BLaER1 (cell line): Measurements from ENCODE around the gene EIF4E2.
A peak's percentile ranks its signal among the peaks of the same experiment; 100 is the strongest.

Experiments
- H3K27ac ChIP-seq: shearing (Covaris generic); formaldehyde crosslinking; 2 replicates; pipeline ENCODE4 v1.8.1; 2022
- H3K27me3 ChIP-seq: shearing (Covaris generic); formaldehyde crosslinking; 2 replicates; pipeline ENCODE4 v1.8.1; 2022
- H3K36me3 ChIP-seq: shearing (Covaris generic); formaldehyde crosslinking; 2 replicates; pipeline ENCODE4 v1.8.1; 2022
- H3K4me1 ChIP-seq: shearing (Covaris generic); formaldehyde crosslinking; 2 replicates; pipeline ENCODE4 v1.8.1; 2022
- H3K4me2 ChIP-seq: shearing (Covaris generic); formaldehyde crosslinking; 2 replicates; pipeline ENCODE4 v1.8.1; 2022
- H3K4me3 ChIP-seq: shearing (Covaris generic); formaldehyde crosslinking; 2 replicates; pipeline ENCODE4 v1.8.1; 2022
- H3K9ac ChIP-seq: shearing (Covaris generic); formaldehyde crosslinking; 2 replicates; pipeline ENCODE4 v1.8.1; 2022
- H3K9me3 ChIP-seq: shearing (Covaris generic); formaldehyde crosslinking; 2 replicates; pipeline ENCODE4 v1.8.1; 2022
- H4K20me1 ChIP-seq: shearing (Covaris generic); formaldehyde crosslinking; 2 replicates; pipeline ENCODE4 v1.8.1; 2022
- Cebpa-rat ChIP-seq: shearing (Covaris generic); IDR thresholded peaks from 2 replicates; pipeline ENCODE4 v1.8.1; 2022

The EIF4E2 gene

GRCh38 chr2:232535761-232536530, 14.5 kb upstream of the EIF4E2 start:
- peaks cover 8% of the 10 kb centered on the region for H3K9me3 ChIP-seq
- H3K36me3 ChIP-seq: no peaks in the 10 kb centered on the region
- TF ChIP-seq Cebpa-rat: no peak

GRCh38 chr2:232537079-232537478, 13.4 kb upstream of the EIF4E2 start:
- Histone ChIP-seq H3K27me3 (no peaks in the 10 kb centered on the region), H3K4me3 (no peak overlapping the region), H3K9me3 (peaks cover 8% of the 10 kb centered on the region), H3K27ac (no peak overlapping the region), H3K36me3 (no peaks in the 10 kb centered on the region), H3K4me2 (no peak overlapping the region), H3K9ac (no peak overlapping the region), H4K20me1 (no peaks in the 10 kb centered on the region), H3K4me1 (peaks cover 56% of the 10 kb centered on the region)
- no peak for TF ChIP-seq Cebpa-rat

More at GRCh38 chr2:232535761-232536530, 14.5 kb upstream of the EIF4E2 start:
- Histone ChIP-seq H3K9ac (no peak overlapping the region), H3K27ac (no peak overlapping the region), H3K27me3 (no peaks in the 10 kb centered on the region), H3K4me1 (peaks cover 57% of the 10 kb centered on the region), H3K4me3 (no peak overlapping the region), H4K20me1 (no peaks in the 10 kb centered on the region), H3K4me2 (no peak overlapping the region)

GRCh38 chr2:232537499-232537898, 13.0 kb upstream of the EIF4E2 start:
- H3K9ac ChIP-seq: no peak overlapping the region
- peaks cover 8% of the 10 kb centered on the region for H3K9me3 ChIP-seq
- H3K4me3 ChIP-seq: no peak overlapping the region
- peaks cover 2% of the 10 kb centered on the region for H4K20me1 ChIP-seq
- H3K27me3 ChIP-seq: no peaks in the 10 kb centered on the region
- no peak overlapping the region for H3K27ac ChIP-seq
- peaks cover 52% of the 10 kb centered on the region for H3K4me1 ChIP-seq
- no peak overlapping the region for H3K4me2 ChIP-seq
- TF ChIP-seq Cebpa-rat: no peak
- H3K36me3 ChIP-seq: no peaks in the 10 kb centered on the region

- no peak overlapping the region for H3K4me3 ChIP-seq
- H4K20me1 ChIP-seq: peaks cover 14% of the 10 kb centered on the region
- TF ChIP-seq Cebpa-rat: no peak
- H3K36me3 ChIP-seq: peaks cover 10% of the 10 kb centered on the region; the same call in 1 of the 2 replicates
- H3K4me1 ChIP-seq: peaks cover 40% of the 10 kb centered on the region
- H3K27me3 ChIP-seq: no peaks in the 10 kb centered on the region
- H3K9ac ChIP-seq: no peak overlapping the region
- H3K4me2 ChIP-seq: peak overlapping the region; percentile 37; the same call in 1 of the 2 replicates
- no peak overlapping the region for H3K27ac ChIP-seq
- H3K9me3 ChIP-seq: peaks cover 8% of the 10 kb centered on the region
These were observed 11.8 kb upstream of the EIF4E2 start for GRCh38 chr2:232538671-232539070.

- no peak within 1 kb of the TSS for H3K9ac ChIP-seq
- peaks cover 8% of the 10 kb centered on the region for H3K9me3 ChIP-seq
- H3K27me3 ChIP-seq: no peaks in the 10 kb centered on the region
- H4K20me1 ChIP-seq: peaks cover 23% of the 10 kb centered on the region
- no peak within 1 kb of the TSS for H3K4me3 ChIP-seq
- 0 out of 2 replicates have a peak within 1 kb of the TSS, but pooled peaks have one; percentile 9 for H3K27ac ChIP-seq
- H3K4me1 ChIP-seq: peaks cover 31% of the 10 kb centered on the region
- no peak for TF ChIP-seq Cebpa-rat
- peaks cover 19% of the 10 kb centered on the region for H3K36me3 ChIP-seq
- H3K4me2 ChIP-seq: peak within 1 kb of the TSS; percentile 37; the same call in 1 of the 2 replicates
These were observed 10.9 kb upstream of the EIF4E2 start, which contains the start of gene CHRNG for GRCh38 chr2:232539298-232540231. Gene CHRNG (plus strand): TSS chr2:232539692. CDS start chr2:232539748, 56 bp downstream.

- no peak overlapping the region for H3K27ac ChIP-seq
- peaks cover 32% of the 10 kb centered on the region for H4K20me1 ChIP-seq
- H3K36me3 ChIP-seq: peaks cover 29% of the 10 kb centered on the region
These were observed 9.9 kb upstream of the EIF4E2 start for GRCh38 chr2:232540441-232541041.

GRCh38 chr2:232541195-232541960, 9.1 kb upstream of the EIF4E2 start:
- no peak for TF ChIP-seq Cebpa-rat

More at GRCh38 chr2:232540441-232541041, 9.9 kb upstream of the EIF4E2 start:
- H3K27me3 ChIP-seq: no peaks in the 10 kb centered on the region
- no peak overlapping the region for H3K4me2 ChIP-seq
- no peak overlapping the region for H3K9ac ChIP-seq
- H3K4me1 ChIP-seq: peaks cover 29% of the 10 kb centered on the region
- no peak overlapping the region for H3K4me3 ChIP-seq
- H3K9me3 ChIP-seq: peaks cover 8% of the 10 kb centered on the region
- TF ChIP-seq Cebpa-rat: no peak

GRCh38 chr2:232541961-232542714, 8.4 kb upstream of the EIF4E2 start:
- H3K4me2 ChIP-seq: no peak overlapping the region
- TF ChIP-seq Cebpa-rat: no peak

More at GRCh38 chr2:232541195-232541960, 9.1 kb upstream of the EIF4E2 start:
- Histone ChIP-seq H3K4me2 (peak overlapping the region; percentile 39), H3K4me3 (no peak overlapping the region), H3K36me3 (peaks cover 35% of the 10 kb centered on the region), H3K27me3 (no peaks in the 10 kb centered on the region), H3K9ac (no peak overlapping the region), H3K4me1 (peaks cover 38% of the 10 kb centered on the region), H3K27ac (0 out of 2 replicates have a peak overlapping the region, but pooled peaks have one; percentile 30), H3K9me3 (peaks cover 1% of the 10 kb centered on the region), H4K20me1 (peaks cover 41% of the 10 kb centered on the region)

More at GRCh38 chr2:232541961-232542714, 8.4 kb upstream of the EIF4E2 start:
- H3K27me3 ChIP-seq: no peaks in the 10 kb centered on the region
- H3K9me3 ChIP-seq: no peaks in the 10 kb centered on the region
- H3K27ac ChIP-seq: no peak overlapping the region
- H4K20me1 ChIP-seq: peaks cover 48% of the 10 kb centered on the region
- H3K9ac ChIP-seq: no peak overlapping the region
- H3K4me3 ChIP-seq: no peak overlapping the region
- H3K4me1 ChIP-seq: peaks cover 45% of the 10 kb centered on the region
- peaks cover 42% of the 10 kb centered on the region for H3K36me3 ChIP-seq
